Neural progenitor cell (in vitro differentiated cells): Measurements from ENCODE around the gene CEP290. TPM values are rescaled to one million over a fixed set of nuclear protein-coding genes. Genes with fewer than 3 reads are reported as not detected.

Experiments
- DNase-seq: peaks from one replicate; pipeline ENCODE4 v3.0.0-alpha.2; 2016; ENCODE audit warnings: low spot score
- H2AFZ ChIP-seq: fragments of 200-600 bp; sonication (generic); replicated peaks from 2 replicates; pipeline ENCODE4 v1.6.1; 2016; ENCODE audit warnings: antibody characterized with exemption
- H3F3A ChIP-seq: fragments of 200-600 bp; sonication (generic); 2 replicates; pipeline ENCODE4 v1.6.1; 2016; ENCODE audit warnings: antibody characterized with exemption, low read depth
- H3K27ac ChIP-seq: fragments of 200-600 bp; sonication (generic); 2 replicates; pipeline ENCODE4 v1.5.1; 2016; ENCODE audit warnings: mild to moderate bottlenecking
- H3K27me3 ChIP-seq: fragments of 200-600 bp; sonication (generic); 2 replicates; pipeline ENCODE4 v1.6.1; 2016; ENCODE audit warnings: mild to moderate bottlenecking, moderate library complexity
- H3K36me3 ChIP-seq: fragments of 200-600 bp; sonication (generic); 2 replicates; pipeline ENCODE4 v1.5.1; 2016
- H3K4me1 ChIP-seq: fragments of 200-600 bp; sonication (generic); 2 replicates; pipeline ENCODE4 v1.6.1; 2016; ENCODE audit warnings: mixed run types
- H3K4me2 ChIP-seq: fragments of 200-600 bp; sonication (generic); 2 replicates; pipeline ENCODE4 v1.6.1; 2016
- H3K4me3 ChIP-seq: fragments of 200-600 bp; sonication (generic); 2 replicates; pipeline ENCODE4 v1.5.1; 2016
- H3K79me2 ChIP-seq: fragments of 200-600 bp; sonication (generic); 2 replicates; pipeline ENCODE4 v1.6.1; 2016; ENCODE audit warnings: low read depth
- H3K9ac ChIP-seq: fragments of 200-600 bp; sonication (generic); 2 replicates; pipeline ENCODE4 v1.6.1; 2016
- H3K9me3 ChIP-seq: fragments of 200-600 bp; sonication (generic); 2 replicates; pipeline ENCODE4 v1.5.1; 2016; ENCODE audit warnings: low read depth
- H4K20me1 ChIP-seq: fragments of 200-600 bp; sonication (generic); 2 replicates; pipeline ENCODE4 v1.6.1; 2016; ENCODE audit warnings: low read depth
- H3K27ac Mint-ChIP-seq: 3 replicates; pipeline ENCODE4 v1.8.0; 2021; ENCODE audit warnings: mixed read lengths
- H3K27me3 Mint-ChIP-seq: 2 replicates; pipeline ENCODE4 v1.8.0; 2022; ENCODE audit warnings: low read depth, mild to moderate bottlenecking, inconsistent platforms, moderate library complexity, mixed read lengths; ENCODE audit not compliant: insufficient read depth
- H3K36me3 Mint-ChIP-seq: 3 replicates; pipeline ENCODE4 v1.8.0; 2021; ENCODE audit warnings: mixed read lengths
- H3K4me1 Mint-ChIP-seq: 3 replicates; pipeline ENCODE4 v1.8.0; 2021; ENCODE audit warnings: mixed read lengths
- H3K4me3 Mint-ChIP-seq: 3 replicates; pipeline ENCODE4 v1.8.0; 2021; ENCODE audit warnings: mild to moderate bottlenecking, moderate library complexity, mixed read lengths
- H3K9me3 Mint-ChIP-seq: 3 replicates; pipeline ENCODE4 v1.8.0; 2020; ENCODE audit warnings: mixed read lengths
- EZH2 ChIP-seq: fragments of 200-600 bp; sonication (generic); IDR thresholded peaks from 2 replicates; pipeline ENCODE4 v1.6.1; 2017; ENCODE audit warnings: antibody characterized with exemption, mild to moderate bottlenecking, moderate library complexity
- EZH2phosphoT487 ChIP-seq: fragments of 200-600 bp; sonication (generic); IDR thresholded peaks from 2 replicates; pipeline ENCODE4 v1.6.1; 2017; ENCODE audit warnings: antibody characterized with exemption
- total RNA-seq: library from RNA; depleted of rRNA; stranded (reverse); fragments of >200 nt; gene quantifications from 2 replicates; pipeline ENCODE4 v1.2.3, GENCODE V29; 2015; ENCODE audit warnings: low replicate concordance
- TF ChIP-seq, protein P1 (sequence below): fragments of 200-600 bp; sonication (generic); IDR thresholded peaks from 2 replicates; pipeline ENCODE4 v1.5.1; 2017; ENCODE audit warnings: antibody characterized with exemption, mild to moderate bottlenecking

CEP290 gene
- total RNA-seq, 1 donor from 2014 or later = 32.1 TPM

DNA sequence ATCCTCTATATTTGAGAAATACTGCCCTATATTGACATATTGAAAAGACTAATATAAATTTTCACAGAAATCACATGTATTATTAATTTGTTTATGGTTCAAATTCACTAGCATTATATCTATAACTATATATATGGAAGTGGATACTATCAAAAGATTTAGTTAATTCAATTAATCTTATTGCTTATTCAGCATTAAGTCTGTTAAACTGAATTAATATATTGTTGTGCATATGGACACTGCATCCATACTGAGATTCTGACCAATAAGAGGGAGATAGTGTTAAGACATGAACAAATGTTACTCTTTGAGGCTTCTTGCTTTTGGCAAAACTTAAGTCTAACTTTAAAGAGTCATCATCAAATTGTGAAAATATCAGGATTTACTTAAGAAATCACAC lies 60.6 kb downstream of the CEP290 start:
- no peaks in the 10 kb centered on the region for H3F3A ChIP-seq
- H3K27ac ChIP-seq = no peak overlapping the region
- H3K79me2 ChIP-seq = no peaks in the 10 kb centered on the region
- H3K36me3 ChIP-seq = peaks cover 34% of the 10 kb centered on the region
- no peak for DNase-seq
- H2AFZ ChIP-seq = no peak overlapping the region
- Mint-ChIP-seq H3K27ac (no peak overlapping the region), H3K27me3 (no peaks in the 10 kb centered on the region), H3K4me1 (no peaks in the 10 kb centered on the region), H3K9me3 (no peaks in the 10 kb centered on the region), H3K4me3 (no peak overlapping the region), H3K36me3 (peaks cover 7% of the 10 kb centered on the region)
- H4K20me1 ChIP-seq = no peaks in the 10 kb centered on the region
- H3K4me2 ChIP-seq = no peak overlapping the region
- no peak overlapping the region for H3K4me3 ChIP-seq
- TF ChIP-seq EZH2 (no peak), EZH2phosphoT487 (no peak)
- TF ChIP-seq, protein P1, sequence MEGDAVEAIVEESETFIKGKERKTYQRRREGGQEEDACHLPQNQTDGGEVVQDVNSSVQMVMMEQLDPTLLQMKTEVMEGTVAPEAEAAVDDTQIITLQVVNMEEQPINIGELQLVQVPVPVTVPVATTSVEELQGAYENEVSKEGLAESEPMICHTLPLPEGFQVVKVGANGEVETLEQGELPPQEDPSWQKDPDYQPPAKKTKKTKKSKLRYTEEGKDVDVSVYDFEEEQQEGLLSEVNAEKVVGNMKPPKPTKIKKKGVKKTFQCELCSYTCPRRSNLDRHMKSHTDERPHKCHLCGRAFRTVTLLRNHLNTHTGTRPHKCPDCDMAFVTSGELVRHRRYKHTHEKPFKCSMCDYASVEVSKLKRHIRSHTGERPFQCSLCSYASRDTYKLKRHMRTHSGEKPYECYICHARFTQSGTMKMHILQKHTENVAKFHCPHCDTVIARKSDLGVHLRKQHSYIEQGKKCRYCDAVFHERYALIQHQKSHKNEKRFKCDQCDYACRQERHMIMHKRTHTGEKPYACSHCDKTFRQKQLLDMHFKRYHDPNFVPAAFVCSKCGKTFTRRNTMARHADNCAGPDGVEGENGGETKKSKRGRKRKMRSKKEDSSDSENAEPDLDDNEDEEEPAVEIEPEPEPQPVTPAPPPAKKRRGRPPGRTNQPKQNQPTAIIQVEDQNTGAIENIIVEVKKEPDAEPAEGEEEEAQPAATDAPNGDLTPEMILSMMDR = no peak
- no peaks in the 10 kb centered on the region for H3K4me1 ChIP-seq
- H3K27me3 ChIP-seq = no peaks in the 10 kb centered on the region
- no peak overlapping the region for H3K9ac ChIP-seq
- no peaks in the 10 kb centered on the region for H3K9me3 ChIP-seq

DNA sequence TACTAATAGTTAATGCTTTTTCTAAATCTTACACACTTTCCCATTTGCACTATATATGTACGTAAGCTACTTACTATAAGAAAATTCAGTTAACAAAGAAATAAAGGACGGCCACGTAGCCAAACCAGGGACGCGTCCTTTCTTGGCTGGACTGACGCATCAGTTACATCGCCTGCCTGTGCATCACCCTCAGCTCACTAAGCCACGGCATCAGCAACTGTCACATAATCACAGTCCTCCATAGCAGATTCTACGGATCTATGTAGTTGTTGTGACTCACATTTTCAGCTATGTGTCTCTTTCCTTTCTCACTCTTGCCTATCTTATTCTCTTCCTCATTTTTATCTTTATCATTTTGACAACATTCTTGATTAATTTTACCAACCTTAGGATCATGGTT lies 74.6 kb downstream of the CEP290 start:
- H3K27ac ChIP-seq = no peak overlapping the region
- Mint-ChIP-seq H3K4me1 (no peaks in the 10 kb centered on the region), H3K36me3 (peaks cover 23% of the 10 kb centered on the region), H3K27me3 (peaks cover 2% of the 10 kb centered on the region), H3K27ac (no peak overlapping the region), H3K9me3 (no peaks in the 10 kb centered on the region), H3K4me3 (no peak overlapping the region)
- no peaks in the 10 kb centered on the region for H3F3A ChIP-seq
- H3K9ac ChIP-seq = no peak overlapping the region
- H3K9me3 ChIP-seq = no peaks in the 10 kb centered on the region
- H3K4me3 ChIP-seq = no peak overlapping the region
- H4K20me1 ChIP-seq = no peaks in the 10 kb centered on the region
- no peaks in the 10 kb centered on the region for H3K79me2 ChIP-seq
- DNase-seq = no peak
- H3K4me2 ChIP-seq = no peak overlapping the region
- no peak for TF ChIP-seq EZH2phosphoT487
- TF ChIP-seq, protein P1 = no peak
- H2AFZ ChIP-seq = no peak overlapping the region
- H3K27me3 ChIP-seq = no peaks in the 10 kb centered on the region
- H3K36me3 ChIP-seq = no peaks in the 10 kb centered on the region
- H3K4me1 ChIP-seq = no peaks in the 10 kb centered on the region

DNA sequence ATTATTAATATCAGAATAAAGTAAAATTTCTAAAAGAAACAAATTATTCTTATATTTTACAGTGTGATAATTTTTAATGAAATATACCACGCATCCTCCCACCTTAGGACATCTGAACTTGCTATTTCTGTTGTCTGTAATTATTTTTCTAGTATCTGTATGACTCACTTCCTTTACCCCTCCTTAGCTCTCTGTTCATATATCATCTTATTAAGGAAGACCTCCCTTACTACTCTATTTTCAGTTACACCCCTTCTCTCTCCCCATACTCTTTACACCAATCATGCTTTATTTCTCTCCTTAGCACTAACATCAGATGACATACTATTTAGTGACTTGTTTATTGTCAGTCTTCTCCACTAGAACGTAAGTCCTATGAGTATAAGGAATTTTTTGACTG lies 78.5 kb downstream of the CEP290 start:
- Histone ChIP-seq H3K27me3 (no peaks in the 10 kb centered on the region), H3F3A (no peaks in the 10 kb centered on the region), H3K9me3 (no peaks in the 10 kb centered on the region), H3K4me1 (no peaks in the 10 kb centered on the region), H3K79me2 (no peaks in the 10 kb centered on the region), H3K4me2 (no peak overlapping the region), H3K36me3 (no peaks in the 10 kb centered on the region), H3K4me3 (no peak overlapping the region), H2AFZ (no peak overlapping the region), H3K9ac (no peak overlapping the region), H4K20me1 (no peaks in the 10 kb centered on the region), H3K27ac (no peak overlapping the region)
- Mint-ChIP-seq H3K4me3 (no peak overlapping the region), H3K9me3 (no peaks in the 10 kb centered on the region), H3K27me3 (peaks cover 2% of the 10 kb centered on the region), H3K4me1 (no peaks in the 10 kb centered on the region), H3K27ac (no peak overlapping the region), H3K36me3 (peaks cover 18% of the 10 kb centered on the region)
- DNase-seq = no peak
- TF ChIP-seq, protein P1 = no peak
- TF ChIP-seq EZH2phosphoT487 (no peak), EZH2 (no peak)
